ENCODE measurements around the gene CLDN24. TPM values are rescaled to one million over a fixed set of nuclear protein-coding genes. Genes with fewer than 3 reads are reported as not detected.

CLDN24 gene
- total RNA-seq, 3 donors from 2014 or later: not detected

DNA sequence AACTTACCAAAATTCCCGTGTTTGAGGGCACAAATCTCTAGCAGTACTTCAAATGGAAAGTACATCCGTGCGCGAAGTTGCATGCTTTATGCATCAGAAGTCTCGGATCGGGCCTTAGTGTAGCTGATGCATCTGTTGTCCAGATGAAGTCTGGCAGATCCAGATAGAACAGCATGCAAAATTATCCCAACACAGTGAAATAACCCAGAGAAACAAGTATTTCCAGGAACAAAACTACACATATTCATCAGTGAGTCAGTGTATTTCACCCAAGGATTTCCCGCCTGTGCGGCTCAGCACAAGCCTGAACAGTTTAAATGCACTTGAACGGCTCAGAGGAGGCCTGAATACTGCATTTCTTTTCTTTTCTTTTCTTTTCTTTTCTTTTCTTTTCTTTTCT, 27.4 kb upstream of the CLDN24 start:
- Histone ChIP-seq H3K4me3 (no peak overlapping the region), H3K36me3 (no peaks in the 10 kb centered on the region), H3K27ac (no peak overlapping the region), H3K4me1 (no peaks in the 10 kb centered on the region), H3K27me3 (no peaks in the 10 kb centered on the region), H3K9me3 (no peaks in the 10 kb centered on the region)
- intact Hi-C loops (cut with DNase I; ENCODE audit: low total_unique reads): no loop called here
- TF ChIP-seq POLR2A (IDR thresholded peaks at IDR 0.05): no peak
- TF ChIP-seq POLR2AphosphoS5 (IDR thresholded peaks at IDR 0.05): no peak
- TF ChIP-seq, protein P1, sequence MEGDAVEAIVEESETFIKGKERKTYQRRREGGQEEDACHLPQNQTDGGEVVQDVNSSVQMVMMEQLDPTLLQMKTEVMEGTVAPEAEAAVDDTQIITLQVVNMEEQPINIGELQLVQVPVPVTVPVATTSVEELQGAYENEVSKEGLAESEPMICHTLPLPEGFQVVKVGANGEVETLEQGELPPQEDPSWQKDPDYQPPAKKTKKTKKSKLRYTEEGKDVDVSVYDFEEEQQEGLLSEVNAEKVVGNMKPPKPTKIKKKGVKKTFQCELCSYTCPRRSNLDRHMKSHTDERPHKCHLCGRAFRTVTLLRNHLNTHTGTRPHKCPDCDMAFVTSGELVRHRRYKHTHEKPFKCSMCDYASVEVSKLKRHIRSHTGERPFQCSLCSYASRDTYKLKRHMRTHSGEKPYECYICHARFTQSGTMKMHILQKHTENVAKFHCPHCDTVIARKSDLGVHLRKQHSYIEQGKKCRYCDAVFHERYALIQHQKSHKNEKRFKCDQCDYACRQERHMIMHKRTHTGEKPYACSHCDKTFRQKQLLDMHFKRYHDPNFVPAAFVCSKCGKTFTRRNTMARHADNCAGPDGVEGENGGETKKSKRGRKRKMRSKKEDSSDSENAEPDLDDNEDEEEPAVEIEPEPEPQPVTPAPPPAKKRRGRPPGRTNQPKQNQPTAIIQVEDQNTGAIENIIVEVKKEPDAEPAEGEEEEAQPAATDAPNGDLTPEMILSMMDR (IDR thresholded peaks at IDR 0.05): no peak
- no peak for DNase-seq (ENCODE audit: low spot score in 2 of 2)

DNA sequence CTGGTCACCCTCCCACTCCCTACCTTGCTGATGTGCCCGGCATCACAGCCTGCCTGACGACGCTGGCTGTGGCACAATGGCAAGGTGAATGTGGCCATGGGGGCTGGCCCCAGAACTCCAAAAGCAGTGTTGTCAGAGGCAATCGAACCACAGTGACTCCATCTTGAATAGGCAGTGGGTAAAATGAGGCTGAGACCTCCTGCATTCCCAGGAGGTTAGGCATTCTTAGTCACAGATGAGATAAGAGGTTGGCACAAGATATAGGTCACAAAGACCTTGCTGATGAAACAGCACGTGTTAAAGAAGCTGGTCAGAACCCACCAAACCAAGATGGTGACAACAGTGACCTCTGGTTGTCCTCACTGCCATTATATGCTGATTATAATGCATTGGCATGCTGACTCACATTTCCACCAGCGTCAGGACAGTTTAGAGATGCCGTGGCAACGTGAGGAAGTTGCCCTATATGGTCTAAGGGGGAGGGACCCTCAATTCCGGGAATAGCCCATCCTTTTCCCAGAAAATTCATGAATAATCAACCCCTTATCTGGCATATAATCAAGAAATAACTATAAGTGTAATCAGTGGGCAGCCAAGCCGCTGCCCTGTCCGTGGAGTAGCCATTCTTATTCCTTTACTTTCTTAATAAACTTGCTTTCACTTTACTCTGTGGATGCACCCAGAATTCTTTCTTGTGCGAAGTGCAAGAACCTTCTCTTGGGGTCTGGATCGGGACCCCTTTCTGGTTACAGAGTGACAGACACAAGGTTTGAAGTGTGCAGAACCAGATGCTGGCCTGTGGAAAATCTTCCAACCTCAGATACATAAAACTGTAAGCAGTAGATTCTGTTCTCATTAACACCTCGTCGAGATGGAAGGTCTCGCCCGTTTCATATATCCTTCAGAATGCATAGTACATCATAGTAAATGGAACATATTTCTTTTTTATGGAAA, 26.8 kb upstream of the CLDN24 start:
- intact Hi-C loops (cut with DNase I; ENCODE audit: low total_unique reads): no loop called here
- H3K4me3 ChIP-seq: no peak overlapping the region
- H3K4me1 ChIP-seq: no peaks in the 10 kb centered on the region
- H3K36me3 ChIP-seq: no peaks in the 10 kb centered on the region
- TF ChIP-seq, protein P1 (IDR thresholded peaks at IDR 0.05): no peak
- TF ChIP-seq POLR2AphosphoS5 (IDR thresholded peaks at IDR 0.05): no peak
- TF ChIP-seq POLR2A (IDR thresholded peaks at IDR 0.05): no peak
- no peaks in the 10 kb centered on the region for H3K9me3 ChIP-seq
- no peak overlapping the region for H3K27ac ChIP-seq
- no peaks in the 10 kb centered on the region for H3K27me3 ChIP-seq
- no peak for DNase-seq (ENCODE audit: low spot score in 2 of 2)

DNA sequence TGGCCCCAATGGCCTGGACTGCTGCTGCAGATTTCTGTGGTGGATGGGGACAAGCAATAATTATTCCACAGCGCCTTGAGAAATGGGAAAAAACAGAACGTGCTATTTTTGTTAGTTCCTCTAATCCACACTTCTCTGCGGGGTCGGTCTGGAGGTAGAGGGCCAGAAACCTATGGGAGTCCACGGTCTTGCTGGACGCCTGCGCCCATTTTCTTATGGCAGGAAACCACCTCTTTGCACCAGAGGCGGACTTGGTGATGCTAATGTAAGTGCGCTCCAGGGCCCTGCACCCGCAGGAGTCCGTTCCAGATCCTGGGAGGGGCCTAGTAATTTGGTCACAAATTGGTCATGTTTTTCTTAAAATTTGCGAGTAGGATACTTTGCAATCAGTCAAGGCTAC, 25.9 kb upstream of the CLDN24 start:
- Histone ChIP-seq H3K36me3 (no peaks in the 10 kb centered on the region), H3K27me3 (no peaks in the 10 kb centered on the region), H3K9me3 (no peaks in the 10 kb centered on the region), H3K4me1 (no peaks in the 10 kb centered on the region), H3K4me3 (no peak overlapping the region), H3K27ac (no peak overlapping the region)
- TF ChIP-seq, protein P1 (IDR thresholded peaks at IDR 0.05): no peak
- TF ChIP-seq POLR2A (IDR thresholded peaks at IDR 0.05) (no peak), POLR2AphosphoS5 (IDR thresholded peaks at IDR 0.05) (no peak)
- intact Hi-C loops (cut with DNase I; ENCODE audit: low total_unique reads): no loop called here
- no peak for DNase-seq (ENCODE audit: low spot score in 2 of 2)

DNA sequence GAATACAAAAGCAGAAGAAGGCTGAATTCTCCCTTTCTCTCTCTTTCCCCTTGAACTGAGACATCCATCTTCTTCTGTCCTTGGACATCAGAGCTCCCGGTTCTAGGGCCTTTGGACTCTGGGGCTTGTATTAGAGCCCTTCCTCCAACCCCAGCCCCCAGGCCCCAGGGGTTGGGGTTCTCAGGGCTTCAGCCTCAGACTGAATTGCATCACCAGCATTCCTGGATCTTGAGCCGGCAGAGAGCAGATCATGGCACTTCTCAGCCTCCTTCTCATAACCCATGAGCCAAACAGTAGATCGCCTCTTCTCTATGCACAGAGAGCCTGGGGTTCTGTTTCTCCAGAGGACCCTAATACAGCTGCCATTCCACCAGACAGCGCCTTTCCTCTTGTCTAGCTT, 25.3 kb upstream of the CLDN24 start:
- H3K9me3 ChIP-seq: no peaks in the 10 kb centered on the region
- intact Hi-C loops (cut with DNase I; ENCODE audit: low total_unique reads): no loop called here
- H3K27ac ChIP-seq: no peak overlapping the region
- TF ChIP-seq POLR2A (IDR thresholded peaks at IDR 0.05) (no peak), POLR2AphosphoS5 (IDR thresholded peaks at IDR 0.05) (no peak)
- TF ChIP-seq, protein P1 (IDR thresholded peaks at IDR 0.05): no peak
- H3K36me3 ChIP-seq: no peaks in the 10 kb centered on the region
- no peaks in the 10 kb centered on the region for H3K4me1 ChIP-seq
- no peaks in the 10 kb centered on the region for H3K27me3 ChIP-seq
- DNase-seq (ENCODE audit: low spot score in 2 of 2): no peak
- H3K4me3 ChIP-seq: no peak overlapping the region

DNA sequence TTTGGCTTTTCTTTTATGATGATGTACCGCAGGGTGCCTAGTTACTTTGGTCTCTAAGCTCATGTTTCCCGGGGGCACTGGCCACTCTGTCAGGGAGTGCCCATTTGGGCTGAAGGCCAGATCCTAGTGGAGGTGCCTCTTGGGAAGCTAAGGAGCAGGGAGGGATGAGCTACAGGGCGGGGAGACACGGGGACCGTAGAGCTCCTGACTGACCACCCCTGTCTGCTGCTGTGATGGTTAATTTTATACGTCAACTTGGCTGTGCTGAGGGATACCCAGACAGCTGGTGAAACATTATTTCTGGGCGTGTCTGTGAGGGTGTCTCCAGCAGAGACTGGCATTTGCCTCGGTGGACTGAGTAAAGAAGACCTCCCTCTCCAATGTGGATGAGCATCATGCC, 24.9 kb upstream of the CLDN24 start:
- Histone ChIP-seq H3K36me3 (no peaks in the 10 kb centered on the region), H3K27me3 (no peaks in the 10 kb centered on the region), H3K27ac (no peak overlapping the region), H3K4me3 (no peak overlapping the region), H3K4me1 (no peaks in the 10 kb centered on the region), H3K9me3 (no peaks in the 10 kb centered on the region)
- intact Hi-C loops (cut with DNase I; ENCODE audit: low total_unique reads): no loop called here
- no peak for TF ChIP-seq POLR2A (IDR thresholded peaks at IDR 0.05)
- DNase-seq (ENCODE audit: low spot score in 2 of 2): no peak
